ENCODE data around the gene GIMAP4. TPM values are rescaled to one million over a fixed set of nuclear protein-coding genes. Genes with fewer than 3 reads are reported as not detected.

GIMAP4 gene
- total RNA-seq, 1 experiment from 2014 or later, result not detected

- Histone ChIP-seq H3K27ac (ENCODE audit: low read depth, low read length, poor library complexity, severe bottlenecking) (no peak overlapping the region), H3K27me3 (replicated peaks; ENCODE audit: insufficient read depth, low read depth, low read length, poor library complexity) (no peaks in the 10 kb centered on the region), H3K36me3 (ENCODE audit: insufficient read depth, low read length, poor library complexity, severe bottlenecking) (no peaks in the 10 kb centered on the region), H3K4me1 (ENCODE audit: insufficient read depth, low read length, poor library complexity, severe bottlenecking) (no peaks in the 10 kb centered on the region), H3K9me3 (ENCODE audit: low read depth, low read length, poor library complexity, severe bottlenecking) (no peaks in the 10 kb centered on the region), H3K4me3 (ENCODE audit: low read depth, low read length, poor library complexity, severe bottlenecking) (no peak overlapping the region)
- POLR2A ChIA-PET (ENCODE audit: low non-redundant PET), result interaction anchor here (0.6 kb wide), 1 partner anchor 78 kb away, joined by 3 read pairs; no protein-coding TSS in a partner anchor
- intact Hi-C loops (cut with micrococcal nuclease; ENCODE audit: unreplicated experiment), result no loop called here
- no TSS peak for BruUV-seq (replicated peaks)
- no peak for TF ChIP-seq EZH2 (IDR thresholded peaks at IDR 0.05; ENCODE audit: borderline replicate concordance, low read depth, low read length, poor library complexity, severe bottlenecking)
- TF ChIP-seq CTCF (conservative IDR thresholded peaks at IDR 0.05; ENCODE audit: low read depth, low read length), result no peak
- CTCF ChIA-PET, result no interaction called here
- no peak for DNase-seq (ENCODE audit: low spot score)
Observed at GRCh38 chr7:150567871-150568301, 696 bp downstream of the GIMAP4 start.

GRCh38 chr7:150568714-150569113, 1.5 kb downstream of the GIMAP4 start:
- Histone ChIP-seq H3K9me3 (ENCODE audit: low read depth, low read length, poor library complexity, severe bottlenecking) (no peaks in the 10 kb centered on the region), H3K36me3 (ENCODE audit: insufficient read depth, low read length, poor library complexity, severe bottlenecking) (no peaks in the 10 kb centered on the region), H3K4me3 (ENCODE audit: low read depth, low read length, poor library complexity, severe bottlenecking) (no peak overlapping the region), H3K4me1 (ENCODE audit: insufficient read depth, low read length, poor library complexity, severe bottlenecking) (no peaks in the 10 kb centered on the region), H3K27ac (ENCODE audit: low read depth, low read length, poor library complexity, severe bottlenecking) (no peak overlapping the region), H3K27me3 (replicated peaks; ENCODE audit: insufficient read depth, low read depth, low read length, poor library complexity) (no peaks in the 10 kb centered on the region)
- CTCF ChIA-PET, result no interaction called here
- POLR2A ChIA-PET (ENCODE audit: low non-redundant PET), result interaction anchor here (0.6 kb wide), 2 partner anchors 79 to 99 kb away, joined by 3 read pairs; no protein-coding TSS in a partner anchor
- BruUV-seq (replicated peaks), result no TSS peak
- intact Hi-C loops (cut with micrococcal nuclease; ENCODE audit: unreplicated experiment), result no loop called here
- TF ChIP-seq EZH2 (IDR thresholded peaks at IDR 0.05; ENCODE audit: borderline replicate concordance, low read depth, low read length, poor library complexity, severe bottlenecking) (no peak), CTCF (conservative IDR thresholded peaks at IDR 0.05; ENCODE audit: low read depth, low read length) (no peak)
- no peak for DNase-seq (ENCODE audit: low spot score)

- Histone ChIP-seq H3K27me3 (replicated peaks; ENCODE audit: insufficient read depth, low read depth, low read length, poor library complexity) (no peaks in the 10 kb centered on the region), H3K27ac (ENCODE audit: low read depth, low read length, poor library complexity, severe bottlenecking) (no peak overlapping the region), H3K9me3 (ENCODE audit: low read depth, low read length, poor library complexity, severe bottlenecking) (no peaks in the 10 kb centered on the region), H3K4me3 (ENCODE audit: low read depth, low read length, poor library complexity, severe bottlenecking) (no peak overlapping the region), H3K4me1 (ENCODE audit: insufficient read depth, low read length, poor library complexity, severe bottlenecking) (no peaks in the 10 kb centered on the region), H3K36me3 (ENCODE audit: insufficient read depth, low read length, poor library complexity, severe bottlenecking) (no peaks in the 10 kb centered on the region)
- intact Hi-C loops (cut with micrococcal nuclease; ENCODE audit: unreplicated experiment), result no loop called here
- no peak for TF ChIP-seq EZH2 (IDR thresholded peaks at IDR 0.05; ENCODE audit: borderline replicate concordance, low read depth, low read length, poor library complexity, severe bottlenecking)
- no peak for TF ChIP-seq CTCF (conservative IDR thresholded peaks at IDR 0.05; ENCODE audit: low read depth, low read length)
- ChIA-PET POLR2A (ENCODE audit: low non-redundant PET) (interaction anchor here (0.6 kb wide), 1 partner anchor 99 kb away, joined by 3 read pairs; no protein-coding TSS in a partner anchor), CTCF (no interaction called here)
- DNase-seq (ENCODE audit: low spot score), result no peak
- BruUV-seq (replicated peaks), result no TSS peak
Observed at GRCh38 chr7:150569245-150569955, 2.2 kb downstream of the GIMAP4 start.

All from A673 (cell line).